ENCODE measurements around the gene ACTR1A.

DNA sequence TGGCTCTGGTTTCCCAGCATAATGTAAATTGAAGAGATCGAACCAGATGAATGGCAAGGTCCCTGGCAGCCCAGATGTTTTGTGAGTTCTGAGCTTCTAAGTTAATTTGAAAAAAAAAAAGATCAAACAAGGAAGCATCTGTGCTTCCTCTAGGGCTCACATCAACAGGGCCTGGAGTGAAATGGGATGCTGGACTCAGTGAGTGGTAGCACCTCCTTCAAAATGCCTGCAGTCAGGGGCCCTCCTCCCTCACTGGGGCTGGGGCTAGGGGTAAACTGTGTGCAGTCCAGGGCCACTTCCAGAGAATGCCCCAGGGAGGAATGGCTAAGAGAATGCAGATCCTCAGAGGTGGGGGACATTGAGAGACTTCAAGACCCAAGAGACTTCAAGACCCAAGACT lies 64.1 kb downstream of the ACTR1A start:
- TF ChIP-seq EZH2 (optimal IDR thresholded peaks at IDR 0.05; ENCODE audit: low read depth, low read length): no peak
- TF ChIP-seq, protein P1, sequence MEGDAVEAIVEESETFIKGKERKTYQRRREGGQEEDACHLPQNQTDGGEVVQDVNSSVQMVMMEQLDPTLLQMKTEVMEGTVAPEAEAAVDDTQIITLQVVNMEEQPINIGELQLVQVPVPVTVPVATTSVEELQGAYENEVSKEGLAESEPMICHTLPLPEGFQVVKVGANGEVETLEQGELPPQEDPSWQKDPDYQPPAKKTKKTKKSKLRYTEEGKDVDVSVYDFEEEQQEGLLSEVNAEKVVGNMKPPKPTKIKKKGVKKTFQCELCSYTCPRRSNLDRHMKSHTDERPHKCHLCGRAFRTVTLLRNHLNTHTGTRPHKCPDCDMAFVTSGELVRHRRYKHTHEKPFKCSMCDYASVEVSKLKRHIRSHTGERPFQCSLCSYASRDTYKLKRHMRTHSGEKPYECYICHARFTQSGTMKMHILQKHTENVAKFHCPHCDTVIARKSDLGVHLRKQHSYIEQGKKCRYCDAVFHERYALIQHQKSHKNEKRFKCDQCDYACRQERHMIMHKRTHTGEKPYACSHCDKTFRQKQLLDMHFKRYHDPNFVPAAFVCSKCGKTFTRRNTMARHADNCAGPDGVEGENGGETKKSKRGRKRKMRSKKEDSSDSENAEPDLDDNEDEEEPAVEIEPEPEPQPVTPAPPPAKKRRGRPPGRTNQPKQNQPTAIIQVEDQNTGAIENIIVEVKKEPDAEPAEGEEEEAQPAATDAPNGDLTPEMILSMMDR (IDR thresholded peaks at IDR 0.05; ENCODE audit: low read length): no peak
- no peak for TF ChIP-seq EZH2phosphoT487 (IDR thresholded peaks at IDR 0.05; ENCODE audit: low read length)

Data from MM.1S (cell line).